Smooth muscle cell (in vitro differentiated cells): ENCODE results near the gene MLYCD. TPM values are rescaled to one million over a fixed set of nuclear protein-coding genes. Genes with fewer than 3 reads are reported as not detected.

Experiments used
- DNase-seq: peaks from one replicate; lab custom pipeline; 2025; ENCODE audit not compliant: unreplicated experiment; lab: John Stamatoyannopoulos, UW
- H2AFZ ChIP-seq: fragments of 200-600 bp; sonication (generic); 2 replicates; pipeline ENCODE4 v1.6.0; 2016; ENCODE audit warnings: antibody characterized with exemption, low read depth, mild to moderate bottlenecking
- H3F3A ChIP-seq: fragments of 200-600 bp; sonication (generic); 2 replicates; pipeline ENCODE4 v1.6.0; 2017; ENCODE audit warnings: antibody characterized with exemption, low read depth
- H3K27ac ChIP-seq: fragments of 200-600 bp; sonication (generic); 2 replicates; pipeline ENCODE4 v1.5.1; 2016; ENCODE audit warnings: low read depth, mild to moderate bottlenecking
- H3K27me3 ChIP-seq: fragments of 200-600 bp; sonication (generic); 2 replicates; pipeline ENCODE4 v1.6.1; 2016; ENCODE audit warnings: low read depth, mild to moderate bottlenecking
- H3K36me3 ChIP-seq: fragments of 200-600 bp; sonication (generic); 2 replicates; pipeline ENCODE4 v1.5.1; 2016; ENCODE audit warnings: low read depth
- H3K4me1 ChIP-seq: fragments of 200-600 bp; sonication (generic); 2 replicates; pipeline ENCODE4 v1.5.1; 2016; ENCODE audit warnings: low read depth
- H3K4me2 ChIP-seq: fragments of 200-600 bp; sonication (generic); 2 replicates; pipeline ENCODE4 v1.6.0; 2016; ENCODE audit warnings: mild to moderate bottlenecking
- H3K4me3 ChIP-seq: fragments of 200-600 bp; sonication (generic); 2 replicates; pipeline ENCODE4 v1.5.1; 2016; ENCODE audit warnings: mild to moderate bottlenecking
- H3K79me2 ChIP-seq: fragments of 200-600 bp; sonication (generic); 2 replicates; pipeline ENCODE4 v1.6.0; 2016; ENCODE audit warnings: low read depth, mild to moderate bottlenecking
- H3K9ac ChIP-seq: fragments of 200-600 bp; sonication (generic); 2 replicates; pipeline ENCODE4 v1.6.0; 2016; ENCODE audit warnings: low read depth
- H3K9me3 ChIP-seq: fragments of 200-600 bp; sonication (generic); replicated peaks from 2 replicates; pipeline ENCODE4 v1.5.1; 2016; ENCODE audit warnings: low read depth
- H4K20me1 ChIP-seq: fragments of 200-600 bp; sonication (generic); 2 replicates; pipeline ENCODE4 v1.6.0; 2016; ENCODE audit warnings: low read depth
- WGBS: methylation state at CpG from one replicate; pipeline ENCODE4 v1.1.7; 2016; ENCODE audit warnings: low lambda C conversion rate; 5-methylcytosine and 5-hydroxymethylcytosine counted together
- polyA plus RNA-seq: library from polyadenylated mRNA; unstranded; fragments of >200 nt; fragmentation: Nextera tagmentation; extraction: Ambion mirVana; gene quantifications from 2 replicates; pipeline ENCODE4 v1.2.1, GENCODE V29; 2016
- total RNA-seq: library from RNA; depleted of rRNA; stranded (reverse); fragments of >200 nt; gene quantifications from 2 replicates; pipeline ENCODE4 v1.2.3, GENCODE V29; 2014
- TF ChIP-seq, protein P1 (sequence below): fragments of 200-600 bp; sonication (generic); IDR thresholded peaks from 2 replicates; pipeline ENCODE4 v1.5.1; 2017; ENCODE audit warnings: borderline replicate concordance, mild to moderate bottlenecking, antibody characterized with exemption; ENCODE audit not compliant: insufficient read depth, poor library complexity, severe bottlenecking

The MLYCD gene
- total and polyA plus RNA-seq, 2 experiments from 2014 or later = 1.2 to 1.6 TPM

DNA sequence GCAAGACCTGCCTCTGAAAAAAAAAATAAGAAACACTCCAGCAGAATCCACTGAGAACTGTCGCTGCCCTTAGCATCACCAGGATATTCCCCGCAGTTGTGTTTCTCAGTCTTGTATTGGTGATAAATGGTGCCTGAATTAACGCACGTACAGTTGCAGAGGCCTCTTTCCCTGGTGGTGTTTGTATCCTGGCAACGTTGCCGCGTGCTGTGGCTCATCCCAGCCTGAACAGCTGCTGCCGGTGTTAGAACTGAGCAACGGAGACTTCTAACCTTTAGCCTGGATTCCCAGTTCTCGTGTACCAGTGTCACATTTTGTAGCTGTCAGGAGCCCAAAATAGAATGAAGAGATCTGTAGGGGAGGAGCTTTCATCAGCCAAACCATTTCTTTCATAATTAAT, 4.8 kb downstream of the MLYCD start:
- no peaks in the 10 kb centered on the region for H3K79me2 ChIP-seq
- no peaks in the 10 kb centered on the region for H3K36me3 ChIP-seq
- DNase-seq = no peak
- H3K4me2 ChIP-seq = no peak overlapping the region
- no peaks in the 10 kb centered on the region for H3K9me3 ChIP-seq
- peaks cover 7% of the 10 kb centered on the region for H3F3A ChIP-seq
- peaks cover 23% of the 10 kb centered on the region for H4K20me1 ChIP-seq
- H3K4me3 ChIP-seq = no peak overlapping the region
- no peak overlapping the region for H3K27ac ChIP-seq
- 73% methylated on average over 10 of the region's 10 CpGs for WGBS
- H3K27me3 ChIP-seq = no peaks in the 10 kb centered on the region
- H3K4me1 ChIP-seq = peaks cover 8% of the 10 kb centered on the region
- H3K9ac ChIP-seq = no peak overlapping the region
- no peak overlapping the region for H2AFZ ChIP-seq
- TF ChIP-seq, protein P1, sequence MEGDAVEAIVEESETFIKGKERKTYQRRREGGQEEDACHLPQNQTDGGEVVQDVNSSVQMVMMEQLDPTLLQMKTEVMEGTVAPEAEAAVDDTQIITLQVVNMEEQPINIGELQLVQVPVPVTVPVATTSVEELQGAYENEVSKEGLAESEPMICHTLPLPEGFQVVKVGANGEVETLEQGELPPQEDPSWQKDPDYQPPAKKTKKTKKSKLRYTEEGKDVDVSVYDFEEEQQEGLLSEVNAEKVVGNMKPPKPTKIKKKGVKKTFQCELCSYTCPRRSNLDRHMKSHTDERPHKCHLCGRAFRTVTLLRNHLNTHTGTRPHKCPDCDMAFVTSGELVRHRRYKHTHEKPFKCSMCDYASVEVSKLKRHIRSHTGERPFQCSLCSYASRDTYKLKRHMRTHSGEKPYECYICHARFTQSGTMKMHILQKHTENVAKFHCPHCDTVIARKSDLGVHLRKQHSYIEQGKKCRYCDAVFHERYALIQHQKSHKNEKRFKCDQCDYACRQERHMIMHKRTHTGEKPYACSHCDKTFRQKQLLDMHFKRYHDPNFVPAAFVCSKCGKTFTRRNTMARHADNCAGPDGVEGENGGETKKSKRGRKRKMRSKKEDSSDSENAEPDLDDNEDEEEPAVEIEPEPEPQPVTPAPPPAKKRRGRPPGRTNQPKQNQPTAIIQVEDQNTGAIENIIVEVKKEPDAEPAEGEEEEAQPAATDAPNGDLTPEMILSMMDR = no peak

DNA sequence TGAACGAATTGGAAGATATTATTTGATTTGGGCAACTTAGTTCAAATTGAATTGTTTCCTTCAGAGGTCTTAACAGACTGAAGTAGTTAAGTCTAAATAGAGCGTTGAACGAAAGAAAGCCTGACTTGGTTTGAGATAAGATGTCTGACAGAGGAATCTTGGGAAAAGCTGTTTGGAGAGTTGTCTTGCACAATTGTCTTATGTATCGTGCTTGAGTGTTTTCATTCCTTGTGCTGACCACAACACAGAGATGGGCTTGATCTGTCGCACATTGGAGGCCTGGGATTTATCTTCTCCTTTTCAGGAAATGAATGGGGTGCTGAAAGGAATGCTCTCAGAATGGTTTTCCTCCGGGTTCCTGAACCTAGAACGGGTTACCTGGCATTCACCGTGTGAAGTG, 7.8 kb downstream of the MLYCD start:
- 33% methylated on average over 8 of the region's 8 CpGs for WGBS
- no peaks in the 10 kb centered on the region for H3K27me3 ChIP-seq
- peaks cover 4% of the 10 kb centered on the region for H3F3A ChIP-seq
- H3K9me3 ChIP-seq = no peaks in the 10 kb centered on the region
- H3K36me3 ChIP-seq = peaks cover 6% of the 10 kb centered on the region
- DNase-seq = no peak
- no peaks in the 10 kb centered on the region for H3K79me2 ChIP-seq
- H3K4me3 ChIP-seq = no peak overlapping the region
- TF ChIP-seq, protein P1 = no peak
- H3K4me2 ChIP-seq = peak overlapping the region; percentile 14
- peaks cover 10% of the 10 kb centered on the region for H3K4me1 ChIP-seq
- H3K9ac ChIP-seq = no peak overlapping the region
- no peak overlapping the region for H2AFZ ChIP-seq
- H4K20me1 ChIP-seq = peaks cover 15% of the 10 kb centered on the region
- no peak overlapping the region for H3K27ac ChIP-seq

GRCh38 chr16:83907111-83907510, 8.2 kb downstream of the MLYCD start:
- Histone ChIP-seq H3K4me3 (no peak overlapping the region), H3K4me1 (peaks cover 10% of the 10 kb centered on the region), H2AFZ (no peak overlapping the region), H3K27ac (no peak overlapping the region), H3K27me3 (no peaks in the 10 kb centered on the region), H3K9me3 (no peaks in the 10 kb centered on the region), H3K4me2 (peak overlapping the region; percentile 14), H3K9ac (no peak overlapping the region), H3K79me2 (no peaks in the 10 kb centered on the region), H4K20me1 (peaks cover 13% of the 10 kb centered on the region), H3F3A (peaks cover 4% of the 10 kb centered on the region), H3K36me3 (peaks cover 6% of the 10 kb centered on the region)
- 87% methylated on average over 8 of the region's 8 CpGs for WGBS
- TF ChIP-seq, protein P1 = no peak
- DNase-seq = no peak

- H3K36me3 ChIP-seq = peaks cover 6% of the 10 kb centered on the region
- peaks cover 4% of the 10 kb centered on the region for H3F3A ChIP-seq
- H3K79me2 ChIP-seq = no peaks in the 10 kb centered on the region
- H3K4me3 ChIP-seq = no peak overlapping the region
- TF ChIP-seq, protein P1 = no peak
- peaks cover 13% of the 10 kb centered on the region for H4K20me1 ChIP-seq
- no peaks in the 10 kb centered on the region for H3K9me3 ChIP-seq
- H3K27ac ChIP-seq = no peak overlapping the region
- no peak overlapping the region for H2AFZ ChIP-seq
- H3K9ac ChIP-seq = no peak overlapping the region
- no peaks in the 10 kb centered on the region for H3K27me3 ChIP-seq
- WGBS = 90% methylated on average over 15 of the region's 15 CpGs
- H3K4me1 ChIP-seq = peaks cover 10% of the 10 kb centered on the region
- H3K4me2 ChIP-seq = no peak overlapping the region
- no peak for DNase-seq
Measured at GRCh38 chr16:83907631-83908250, 8.8 kb downstream of the MLYCD start.
